DMS153 treated with DMSO at 0.1 percent for 48 hours (cell line): ENCODE data around the gene ZNF618.

ENCODE experiments used
- DNase-seq: peaks from one replicate; lab custom pipeline; 2025; ENCODE audit not compliant: unreplicated experiment; lab: John Stamatoyannopoulos, UW

The ZNF618 gene

DNA sequence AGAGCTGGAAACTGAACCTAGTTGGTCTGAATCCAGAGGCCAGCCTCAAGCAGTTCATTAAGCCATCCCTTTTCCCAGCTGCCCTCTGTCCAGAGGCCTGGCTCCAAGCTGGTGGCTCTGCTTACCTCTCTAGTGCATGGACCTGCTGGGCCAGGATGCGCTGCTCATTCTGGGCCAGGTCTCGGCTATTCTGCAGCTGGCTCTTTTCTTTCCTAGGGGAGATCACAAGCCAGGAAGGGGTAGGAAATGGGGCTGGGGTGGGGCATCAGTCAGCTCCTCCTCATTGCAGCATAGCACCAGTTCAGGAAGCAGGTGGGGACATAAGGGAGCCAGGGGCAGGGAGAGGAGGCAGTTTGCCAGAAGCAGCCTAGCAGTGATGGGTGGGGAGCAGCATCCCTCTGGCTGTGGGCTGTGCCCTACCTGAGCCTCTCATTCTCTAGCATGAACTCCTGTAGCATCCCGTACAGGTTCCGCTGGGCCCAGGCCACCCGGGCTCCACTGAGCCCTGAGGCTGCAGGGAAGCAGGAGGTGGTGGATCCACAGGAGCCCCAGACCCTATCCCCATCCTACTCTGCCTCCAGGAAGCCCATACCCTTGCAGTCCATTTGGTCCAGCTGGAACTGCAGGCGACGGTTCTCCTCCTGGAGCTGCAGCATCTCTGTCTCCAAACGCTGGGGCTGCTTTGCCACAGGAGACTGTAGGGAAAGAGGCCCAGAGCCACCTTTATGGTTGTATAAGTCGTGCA, 217.8 kb downstream of the ZNF618 start:
- no peak for DNase-seq

DNA sequence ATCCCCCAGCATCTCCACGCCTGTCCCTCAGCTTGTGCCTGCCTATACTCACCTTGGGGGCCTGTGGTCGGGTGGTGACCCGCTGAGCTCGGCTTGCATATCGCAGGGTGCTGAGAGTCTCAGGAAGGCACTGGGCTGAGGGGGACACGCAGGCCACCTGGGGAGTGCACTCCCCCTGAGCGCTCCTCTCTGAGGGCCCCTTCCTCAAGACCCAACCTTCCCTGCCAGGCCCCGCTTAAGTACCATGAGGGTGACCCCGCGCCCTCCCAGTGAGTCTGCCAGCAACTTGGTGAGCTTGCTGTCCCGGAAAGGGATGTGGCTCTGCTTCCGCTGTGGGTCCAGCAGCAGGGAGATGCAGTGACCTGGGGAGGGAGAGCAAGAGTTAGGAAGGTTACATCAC, 218.9 kb downstream of the ZNF618 start:
- DNase-seq, result no peak

DNA sequence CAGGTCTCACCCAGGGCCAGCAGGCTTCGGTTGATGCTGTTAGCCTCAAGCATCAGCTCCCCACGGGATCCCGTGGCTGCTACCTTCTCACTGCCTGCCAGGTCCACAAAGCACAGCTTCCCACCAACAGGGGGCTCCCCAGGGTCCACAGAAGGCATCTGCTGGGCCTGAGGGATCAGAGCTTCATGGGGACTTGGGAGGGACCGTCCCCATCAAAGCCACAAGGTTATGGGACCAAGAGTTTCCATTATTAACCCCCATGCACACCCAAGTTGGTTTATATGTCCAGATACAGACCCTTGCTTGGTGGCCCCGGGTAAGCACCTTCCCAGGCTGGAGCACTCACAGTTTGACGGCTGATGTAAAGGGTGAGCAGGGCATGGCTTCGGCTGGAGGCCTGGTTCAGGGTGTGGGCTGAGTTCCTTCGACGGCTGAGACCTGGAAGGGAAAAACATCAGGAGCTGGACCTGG, 220.0 kb downstream of the ZNF618 start:
- DNase-seq, result no peak

DNA sequence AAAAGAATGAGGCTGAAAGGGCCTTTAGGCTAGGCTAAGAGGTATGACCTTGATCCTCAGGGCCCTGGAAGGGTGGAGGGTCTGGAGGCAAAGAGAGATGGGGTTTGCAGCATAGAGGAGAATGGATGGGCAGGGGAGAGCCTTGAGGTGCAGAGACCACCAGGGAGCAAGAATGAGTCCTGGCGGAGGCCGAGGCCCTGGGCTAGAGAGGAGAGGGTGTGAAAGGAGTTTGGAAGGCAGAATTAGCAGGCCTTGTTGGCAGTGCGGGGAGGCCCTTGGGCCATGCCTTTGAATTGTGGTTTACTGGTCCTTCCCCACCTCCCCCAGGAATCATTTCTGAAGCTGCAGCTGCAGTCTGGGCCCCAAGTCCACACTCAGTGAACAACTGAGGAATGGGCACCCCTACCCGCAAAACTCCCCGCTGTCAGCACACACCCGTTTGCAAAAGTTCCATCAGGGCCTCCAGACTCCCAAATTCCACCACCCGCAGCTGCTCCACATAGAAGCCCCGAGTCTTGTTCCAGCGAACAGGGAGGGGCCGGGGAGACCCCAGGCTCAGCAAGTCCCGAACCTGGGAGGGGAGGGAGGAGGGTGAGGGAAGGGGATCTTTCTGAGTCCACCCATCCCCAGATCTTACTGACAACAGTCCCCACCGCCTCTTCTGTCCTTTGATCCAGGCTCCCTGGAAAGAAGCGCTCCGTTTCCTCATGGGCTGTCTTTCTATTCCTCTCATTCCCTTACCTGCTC, 220.9 kb downstream of the ZNF618 start:
- DNase-seq, result no peak

DNA sequence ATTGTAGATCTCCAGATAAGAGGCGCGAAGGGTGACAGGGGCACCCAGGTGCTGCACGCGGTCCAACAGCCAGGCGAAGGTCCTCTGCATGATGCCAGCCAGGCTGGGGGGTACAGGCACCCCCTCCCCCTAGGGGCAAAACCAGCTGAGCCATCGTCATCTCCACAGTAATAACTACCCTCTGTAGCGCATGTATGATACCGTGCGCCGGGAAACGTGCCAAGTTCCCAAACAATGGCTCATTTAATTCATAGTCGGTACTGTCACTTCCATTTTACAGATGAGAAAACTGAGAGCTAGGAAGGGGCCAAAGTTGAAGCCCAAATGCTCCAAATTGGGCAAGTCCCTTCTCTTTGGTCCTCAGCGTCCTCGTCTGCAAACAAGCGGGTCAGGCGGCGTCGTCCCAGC, 221.5 kb downstream of the ZNF618 start:
- no peak for DNase-seq

DNA sequence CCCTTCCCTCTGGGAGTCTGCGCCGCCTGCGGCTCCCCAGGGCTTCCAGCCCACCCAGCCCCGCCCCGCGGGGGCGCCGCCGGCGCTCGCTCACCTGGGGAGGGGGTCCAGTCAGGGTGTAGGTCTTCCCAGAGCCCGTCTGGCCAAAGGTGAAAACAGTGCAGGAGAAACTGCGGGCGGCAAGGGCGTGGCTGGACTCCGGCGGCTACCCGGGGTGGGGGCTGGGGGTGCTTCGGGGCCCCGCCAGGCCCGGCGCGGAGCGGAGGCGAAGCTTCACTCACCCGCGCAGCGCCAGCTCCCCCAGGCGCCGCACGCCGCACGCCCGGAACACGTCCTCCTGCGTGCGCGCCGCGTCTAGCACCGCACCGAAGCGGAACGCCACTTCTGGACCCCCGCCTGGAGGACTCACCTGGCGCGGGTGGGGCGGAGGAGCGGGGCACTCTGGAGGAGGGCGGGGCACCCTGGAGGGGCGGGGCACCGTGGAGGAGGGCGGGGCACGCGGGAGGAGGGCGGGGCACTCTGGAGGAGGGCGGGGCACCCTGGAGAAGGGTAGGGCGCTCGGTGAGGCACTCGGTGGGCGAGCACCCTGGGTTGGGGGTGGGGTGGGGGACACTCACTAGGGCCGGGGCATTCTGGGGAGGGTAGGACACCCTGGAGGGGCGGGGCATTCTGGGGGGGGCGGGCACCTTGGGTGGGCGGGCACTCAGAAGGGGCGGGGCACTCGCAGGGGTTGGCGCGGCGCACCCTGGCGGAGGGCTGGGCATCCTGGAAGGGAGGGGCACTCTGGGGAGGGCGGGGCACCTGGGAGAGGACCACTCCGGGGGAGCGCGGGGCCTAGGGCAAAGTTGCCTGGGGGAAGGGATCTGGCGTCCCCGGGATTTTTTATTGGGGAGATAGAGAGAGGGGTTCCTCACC, 222.2 kb downstream of the ZNF618 start:
- no peak for DNase-seq

DNA sequence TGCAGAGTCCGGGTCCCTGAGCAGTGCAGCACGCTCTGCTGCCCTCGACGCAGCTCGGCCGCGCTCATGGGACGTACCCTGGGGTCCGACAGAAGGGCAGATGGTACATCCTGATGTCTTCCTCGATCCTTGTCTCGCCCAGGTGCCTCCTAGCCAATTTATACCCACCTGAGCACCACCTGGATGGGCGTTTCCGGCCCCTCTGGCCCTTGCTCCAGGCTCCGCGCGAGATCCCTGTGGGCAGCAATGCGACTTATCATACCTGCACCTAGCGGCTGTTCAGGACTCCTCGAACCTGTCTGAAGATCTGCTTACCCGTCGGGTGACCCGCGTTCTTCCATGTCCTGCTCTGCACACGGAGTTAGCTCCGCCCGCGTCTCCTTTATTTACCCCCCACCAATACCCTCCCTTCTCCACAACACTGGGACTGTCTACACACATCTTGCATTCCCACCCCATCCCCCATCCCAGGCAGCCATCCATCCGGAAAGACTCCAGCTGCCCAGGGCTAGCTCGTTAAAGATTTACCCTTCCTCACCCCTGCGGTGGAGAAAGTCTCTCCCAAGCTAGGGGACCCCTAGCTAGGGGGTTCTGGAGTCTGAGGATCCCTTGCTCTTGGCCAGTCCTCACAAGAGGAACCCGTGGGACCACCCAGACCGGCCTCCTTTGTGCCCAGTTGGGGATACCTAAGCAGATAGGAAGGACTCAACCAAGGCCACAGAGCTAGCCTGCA, 223.0 kb downstream of the ZNF618 start, which contains the start of gene KIF12:
Gene KIF12 (minus strand): TSS at position 357 of the 733 bp plus-strand sequence. CDS start 16 bp downstream, at position 341.
- no peak for DNase-seq

DNA sequence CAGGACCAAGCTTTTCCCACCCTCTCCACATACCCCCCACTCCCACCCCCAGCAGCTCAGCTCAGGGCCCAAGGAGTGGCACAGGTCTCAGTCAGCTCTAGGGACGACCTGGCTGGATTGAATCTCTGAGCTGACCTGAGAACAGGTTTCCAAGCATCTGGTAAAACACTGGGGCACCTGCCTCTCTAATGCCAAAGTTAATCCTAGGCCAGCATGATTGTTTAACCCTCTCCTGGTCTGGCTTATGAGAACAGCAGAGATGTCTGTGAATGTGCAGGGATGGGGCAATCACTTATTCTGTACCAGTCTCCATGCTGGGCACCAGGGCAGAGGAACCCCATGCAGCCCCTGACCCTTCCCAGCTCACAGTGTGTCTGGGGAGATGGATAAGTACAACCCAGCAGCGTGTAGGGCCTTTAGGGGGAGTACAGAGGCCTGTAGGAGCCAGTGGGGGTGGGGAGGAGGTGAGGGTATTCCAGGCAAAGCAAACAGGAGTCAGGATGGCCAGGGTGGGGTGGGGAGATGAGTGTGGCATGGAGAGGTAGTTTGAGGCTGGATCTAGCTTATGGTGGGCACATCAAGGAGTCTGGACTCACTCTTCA, 223.7 kb downstream of the ZNF618 start:
- DNase-seq, result no peak

DNA sequence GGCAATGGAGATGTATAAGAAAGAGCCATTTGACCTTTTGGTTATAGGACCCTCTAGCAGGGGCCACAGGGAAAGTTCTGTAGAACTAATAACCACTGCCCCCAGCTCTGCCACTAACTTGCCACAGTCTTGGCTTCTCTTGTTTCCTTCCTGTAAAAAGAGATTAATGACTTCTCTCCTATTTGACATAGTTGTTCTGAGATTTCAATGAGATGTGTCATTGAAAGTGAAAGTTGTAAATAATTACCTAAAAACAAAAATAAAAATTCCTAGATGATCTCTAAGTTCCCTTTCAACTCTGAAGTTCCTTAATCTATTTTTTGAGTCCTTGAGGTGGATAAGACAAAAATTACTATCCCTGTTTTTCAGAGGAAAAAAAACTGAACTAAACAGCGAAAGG, 224.4 kb downstream of the ZNF618 start:
- no peak for DNase-seq

DNA sequence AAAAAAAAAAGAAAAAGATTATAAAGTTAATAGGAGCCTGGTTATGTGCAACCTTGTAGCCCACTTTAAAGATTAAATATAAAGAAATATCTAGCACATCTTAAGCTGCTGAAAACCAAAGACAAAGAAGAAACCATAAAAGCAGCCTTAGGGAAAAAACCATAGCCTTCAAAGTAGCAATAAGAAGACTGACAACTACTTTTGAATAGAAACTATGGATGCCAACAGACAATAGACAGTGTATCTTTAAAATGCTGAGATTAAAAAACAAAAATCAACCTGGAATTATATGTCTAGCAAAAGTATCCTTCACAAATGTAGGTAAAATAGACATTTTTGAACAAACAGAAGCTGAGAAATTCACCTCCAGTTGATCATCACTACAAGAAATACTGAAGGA, 226.4 kb downstream of the ZNF618 start:
- no peak for DNase-seq

DNA sequence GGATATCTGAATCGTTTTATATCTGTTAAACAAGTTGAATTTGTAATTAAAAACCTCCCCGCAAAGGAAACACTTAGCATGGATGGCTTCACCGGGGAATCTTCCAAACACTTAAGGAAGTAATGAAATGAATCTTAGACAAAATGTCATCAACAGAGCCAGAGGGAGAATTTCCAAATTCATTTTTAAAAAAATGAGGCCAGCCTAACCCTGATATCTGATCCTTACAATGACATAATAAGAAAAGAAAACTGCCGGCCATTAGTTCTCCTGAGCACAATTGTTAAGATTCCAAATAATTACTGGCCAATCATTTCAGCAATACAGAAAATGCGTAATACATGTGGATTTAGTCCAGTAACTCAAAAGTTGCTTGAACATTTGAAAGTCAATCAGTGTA, 229.1 kb downstream of the ZNF618 start:
- DNase-seq, result no peak
